Vagina (tissue), 2 donors: ENCODE results near the gene GPD2.

Source experiments
- CTCF ChIP-seq, 3 experiments: fragments of 450-650 bp in 2 of 3; fragments of 200-600 bp in 1 of 3; sonication (generic) in 1 of 3; IDR thresholded peaks; one replicate each; pipeline ENCODE4 v1.5.1; 2017 to 2019; ENCODE audit warnings: antibody characterized with exemption in 3 of 3, mild to moderate bottlenecking in 2 of 3, moderate library complexity in 2 of 3
- POLR2A ChIP-seq, 2 donors: fragments of 450-650 bp; IDR thresholded peaks; one replicate each; pipeline ENCODE4 v1.6.1; 2017; ENCODE audit warnings: antibody characterized with exemption in 2 of 2, mild to moderate bottlenecking in 2 of 2, moderate library complexity in 2 of 2

DNA sequence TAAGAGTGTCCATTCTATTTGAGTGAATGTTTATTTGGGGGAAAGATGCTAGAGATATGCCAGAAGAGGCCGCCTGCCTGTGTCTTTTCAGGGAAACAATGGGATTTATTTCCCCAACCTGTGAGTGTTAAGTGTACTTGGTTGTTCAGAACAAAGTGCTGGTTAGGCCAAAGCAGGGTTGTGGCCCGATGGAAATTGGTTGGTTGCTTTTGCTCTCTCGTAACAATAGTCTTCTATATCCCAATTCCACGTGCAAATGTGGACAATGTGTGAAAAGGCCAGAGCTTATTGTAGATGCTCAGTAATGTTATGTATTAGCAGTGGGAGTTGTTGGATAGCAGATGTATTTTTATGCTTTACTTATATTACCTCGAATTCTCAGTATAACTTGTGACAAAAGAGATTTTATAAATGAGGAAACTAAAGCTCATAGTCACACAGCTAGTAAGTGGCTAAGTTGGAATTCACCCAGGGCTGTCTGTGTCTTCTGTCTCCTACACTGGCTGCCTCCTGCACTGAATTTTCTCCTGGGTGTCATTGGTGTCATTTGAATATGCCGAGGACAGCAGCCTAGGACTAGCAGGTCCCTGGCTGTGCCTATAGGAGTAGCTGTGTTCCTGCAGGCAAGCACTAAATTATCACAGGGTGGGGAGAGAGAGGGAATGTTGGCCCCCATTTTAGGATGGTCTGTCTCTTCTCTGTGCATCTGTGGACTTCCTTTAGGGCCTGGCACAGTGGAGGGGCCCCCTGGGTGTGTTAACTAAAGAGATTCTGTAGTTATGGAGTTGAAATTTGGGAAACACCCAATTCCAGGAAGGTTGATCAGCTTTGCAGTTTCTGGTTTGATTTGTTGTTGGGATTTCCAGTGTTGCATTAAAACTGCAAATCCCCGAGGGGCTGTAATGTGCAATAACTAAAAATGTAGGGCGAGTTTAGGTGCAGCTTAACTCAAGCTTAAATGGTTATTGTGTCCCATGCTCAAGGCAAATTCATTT lies 21.6 kb downstream of the GPD2 start:
- TF ChIP-seq CTCF (IDR thresholded peaks at IDR 0.05) (no peak), POLR2A (IDR thresholded peaks at IDR 0.05) (no peak)
